Measurements from ENCODE around the gene NFIL3.
A peak's percentile ranks its signal among the peaks of the same experiment; 100 is the strongest.
"Not testable (repeated sequence)": the region's sequence is repeated elsewhere in the genome, so short reads cannot be mapped to it uniquely, and the experiment has no call there.

The NFIL3 gene

GRCh38 chr9:91423785-91424402 is at the start of gene NFIL3:
Gene NFIL3, minus strand, starts transcription at chr9:91423832. Its CDS starts 13,098 bp downstream, at chr9:91410734.
- peak; percentile 92 for DNase-seq (ENCODE audit: low read depth)

DNA sequence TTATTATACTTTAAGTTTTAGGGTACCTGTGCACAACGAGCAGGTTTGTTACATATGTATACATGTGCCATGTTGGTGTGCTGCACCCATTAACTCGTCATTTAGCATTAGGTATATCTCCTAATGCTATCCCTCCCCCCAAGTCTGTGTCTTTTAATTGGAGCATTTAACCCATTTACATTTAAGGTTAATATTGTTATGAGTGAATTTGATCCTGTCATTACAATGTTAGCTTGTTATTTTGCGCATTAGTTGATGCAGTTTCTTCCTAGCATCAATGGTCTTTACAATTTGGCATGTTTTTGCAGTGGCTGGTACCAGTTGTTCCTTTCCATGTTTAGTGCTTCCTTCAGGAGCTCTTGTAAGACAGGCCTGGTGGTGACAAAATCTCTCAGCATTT is 47.9 kb upstream of the NFIL3 start:
- not testable (repeated sequence) for DNase-seq (ENCODE audit: low read depth)

GRCh38 chr9:91465420-91465819 is 41.8 kb upstream of the NFIL3 start:
- DNase-seq (ENCODE audit: low read depth), result no peak

GRCh38 chr9:91458906-91459305 is 35.3 kb upstream of the NFIL3 start:
- no peak for DNase-seq (ENCODE audit: low read depth)

- DNase-seq (ENCODE audit: low read depth), result no peak
Observed at GRCh38 chr9:91452844-91453243, 29.2 kb upstream of the NFIL3 start.

- DNase-seq (ENCODE audit: low read depth), result no peak
Observed at GRCh38 chr9:91451431-91452270, 28.0 kb upstream of the NFIL3 start.

- DNase-seq (ENCODE audit: low read depth), result no peak
Observed at GRCh38 chr9:91445135-91445534, 21.5 kb upstream of the NFIL3 start.

DNA sequence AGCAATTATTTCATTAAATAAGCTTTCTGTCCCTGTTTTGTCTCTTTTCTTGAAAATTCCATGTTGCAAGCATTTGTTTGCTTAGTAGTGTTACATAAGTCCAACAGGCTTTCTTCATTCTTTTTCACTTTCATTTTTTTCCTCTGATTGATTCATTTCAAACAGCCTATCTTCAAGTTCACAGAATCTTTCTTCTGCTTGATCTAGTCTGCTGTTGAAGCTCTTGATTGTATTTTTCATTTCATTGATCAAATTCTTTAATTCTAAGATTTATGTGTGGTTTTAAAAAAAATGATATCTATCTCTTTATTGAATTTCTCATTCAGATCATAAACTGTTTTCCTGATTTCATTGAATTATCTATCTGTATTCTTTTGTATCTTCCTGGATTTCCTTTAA is 20.4 kb upstream of the NFIL3 start:
- no peak for DNase-seq (ENCODE audit: low read depth)

DNA sequence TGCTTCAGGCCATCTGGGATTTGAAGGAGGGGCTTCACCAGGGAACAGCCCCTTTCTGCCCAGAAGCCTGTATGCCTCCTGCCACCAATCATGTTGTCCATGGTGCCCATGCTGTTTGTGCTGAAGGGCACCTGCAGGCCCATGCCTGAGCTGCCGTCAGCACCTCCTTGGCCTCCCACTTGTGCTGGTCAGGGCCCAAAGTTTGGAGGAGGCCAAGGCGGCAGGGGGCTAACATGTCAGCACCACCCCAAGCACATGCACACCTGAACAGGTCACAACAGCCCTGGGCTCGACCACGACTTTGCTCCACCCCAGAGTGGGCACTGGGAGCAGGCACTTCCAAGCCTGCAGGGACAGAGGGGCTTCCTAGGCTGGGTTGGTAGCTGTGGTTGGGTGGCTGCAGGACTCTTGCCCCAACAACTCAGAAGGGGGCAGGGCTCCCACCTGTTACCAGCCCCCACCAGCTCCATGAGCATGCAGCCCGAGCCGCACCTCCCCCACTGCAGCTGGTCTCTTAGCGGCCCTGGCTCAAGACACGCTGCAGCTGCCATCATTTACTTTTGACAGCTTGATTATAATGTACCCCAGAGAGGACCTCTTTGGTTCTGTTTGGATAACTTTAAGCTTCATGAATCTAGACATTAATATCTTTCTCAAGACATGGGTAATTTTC is 19.8 kb upstream of the NFIL3 start:
- no peak for DNase-seq (ENCODE audit: low read depth)

- DNase-seq (ENCODE audit: low read depth), result no peak
Observed at GRCh38 chr9:91436841-91437240, 13.2 kb upstream of the NFIL3 start.

- peak; percentile 95 for DNase-seq (ENCODE audit: low read depth)
Observed at GRCh38 chr9:91433180-91433579, 9.5 kb upstream of the NFIL3 start.

GRCh38 chr9:91431485-91431884 is 7.9 kb upstream of the NFIL3 start:
- no peak for DNase-seq (ENCODE audit: low read depth)

- no peak for DNase-seq (ENCODE audit: low read depth)
Observed at GRCh38 chr9:91429501-91429900, 5.9 kb upstream of the NFIL3 start.

- DNase-seq (ENCODE audit: low read depth), result peak; percentile 98
Observed at GRCh38 chr9:91428927-91429351, 5.3 kb upstream of the NFIL3 start.

GRCh38 chr9:91428436-91428835 is 4.8 kb upstream of the NFIL3 start:
- peak; percentile 97 for DNase-seq (ENCODE audit: low read depth)

- DNase-seq (ENCODE audit: low read depth), result peak; percentile 84
Observed at GRCh38 chr9:91427873-91428272, 4.2 kb upstream of the NFIL3 start.

- DNase-seq (ENCODE audit: low read depth), result peak; percentile 65
Observed at GRCh38 chr9:91426123-91426745, 2.6 kb upstream of the NFIL3 start.

DNA sequence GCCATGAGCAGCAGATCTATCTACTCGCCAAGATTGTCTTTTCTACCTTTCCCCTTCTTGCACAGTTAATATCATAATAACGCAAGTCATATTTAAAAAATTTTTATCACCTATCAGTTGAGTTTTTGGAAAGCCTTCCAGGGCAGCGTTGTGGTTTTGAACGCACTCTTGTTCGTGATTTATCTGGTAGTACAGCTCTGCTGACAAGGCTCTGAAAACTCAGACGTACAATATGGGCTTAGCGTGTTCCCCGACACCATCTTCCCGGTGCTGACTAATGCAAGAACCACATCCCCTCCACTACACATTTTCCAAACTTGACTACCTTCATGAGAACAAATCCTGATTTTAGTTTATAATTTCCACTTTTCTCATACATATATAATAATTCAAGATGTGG is 1.6 kb upstream of the NFIL3 start:
- no peak for DNase-seq (ENCODE audit: low read depth)

DNA sequence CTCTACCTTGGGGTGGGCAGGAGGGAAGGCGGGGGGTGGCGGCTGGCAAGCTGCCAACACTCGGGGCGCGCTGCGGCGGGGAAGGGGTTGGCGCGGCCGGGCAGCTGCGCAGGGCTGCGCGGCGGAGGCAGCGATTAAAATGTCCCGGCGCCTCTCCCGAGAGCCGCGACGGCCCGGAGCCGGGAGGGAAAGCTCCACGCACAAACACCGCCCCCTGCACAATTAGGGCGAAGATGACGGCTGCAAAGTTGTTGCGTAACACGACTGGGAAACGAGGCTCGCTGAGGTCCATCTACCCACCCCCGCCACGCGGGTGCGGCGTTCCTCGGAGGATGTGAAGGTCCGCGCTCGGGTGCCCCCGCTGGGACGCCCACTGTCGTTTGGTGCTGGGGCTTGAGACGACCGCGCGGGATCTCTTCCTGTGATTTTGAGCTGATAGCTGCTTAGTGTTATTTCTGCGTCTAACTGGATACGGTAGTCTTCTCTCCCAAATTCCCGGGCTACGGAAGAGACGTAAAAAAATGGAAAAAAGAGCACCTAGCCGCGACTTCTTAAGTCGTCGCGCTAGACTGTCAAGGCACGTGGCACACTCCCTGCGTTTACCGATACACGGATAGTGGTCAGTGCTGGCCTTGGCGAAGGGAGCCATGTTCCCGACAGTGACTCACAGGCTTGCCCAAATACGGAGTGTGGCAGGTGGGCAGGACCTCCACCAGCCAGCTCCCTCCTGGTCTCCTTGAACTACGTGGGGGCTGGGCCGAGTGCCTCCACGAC is 958 bp upstream of the NFIL3 start:
- DNase-seq (ENCODE audit: low read depth), result peak; percentile 95

DNA sequence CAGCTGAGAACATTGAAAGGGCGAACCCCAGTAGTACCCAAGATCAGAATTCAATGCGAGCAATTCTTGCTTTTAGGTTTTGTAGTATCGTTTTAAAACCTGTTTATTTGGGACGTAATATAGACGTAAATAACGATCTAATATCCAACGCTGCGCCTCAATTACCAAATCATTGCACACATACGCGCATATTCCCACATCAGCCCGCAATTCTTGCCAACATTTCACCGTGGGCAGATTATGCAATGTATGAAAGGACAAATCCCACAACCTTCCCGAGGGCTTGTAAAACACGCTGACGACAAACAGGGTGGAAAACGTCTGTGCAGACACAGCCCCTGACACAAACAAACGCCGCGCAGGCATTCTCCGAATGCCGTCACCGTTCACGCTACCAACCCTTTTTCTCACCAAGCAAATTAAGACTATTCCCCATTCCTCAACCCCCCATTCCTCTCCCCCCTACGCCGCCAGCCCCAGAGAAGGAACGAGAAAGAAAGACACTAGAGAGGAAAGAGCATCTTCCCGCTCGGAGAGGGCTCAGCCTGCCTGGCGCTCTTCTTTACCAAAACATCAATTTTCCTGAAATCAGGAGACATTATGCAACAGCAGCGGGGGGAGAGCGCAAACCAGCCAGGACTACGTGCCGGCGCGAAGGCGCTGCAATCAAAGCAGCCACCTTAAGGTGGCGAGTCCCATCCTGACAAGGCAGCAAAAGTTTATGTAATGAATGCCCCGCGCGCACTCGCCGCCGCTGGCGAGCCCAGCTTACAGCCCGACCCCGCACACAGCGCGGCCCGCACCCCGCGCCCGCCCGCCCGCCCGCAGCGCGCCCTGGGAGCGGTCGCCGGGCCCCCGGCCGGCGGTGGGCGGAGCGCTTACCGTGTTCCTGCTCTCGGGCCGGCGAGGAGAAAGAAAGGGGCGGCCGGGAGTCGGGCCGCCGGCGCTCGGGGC is 597 bp downstream of the NFIL3 start:
- DNase-seq (ENCODE audit: low read depth), result peak; percentile 91

All from fibroblast of gingiva (primary cell).